ENCODE measurements around the gene PAN3. TPM values are rescaled to one million over a fixed set of nuclear protein-coding genes. Genes with fewer than 3 reads are reported as not detected.

PAN3 gene
- polyA plus RNA-seq, 1 experiment, result 10.7 TPM

GRCh38 chr13:28179974-28180373, 41.6 kb downstream of the PAN3 start:
- ChIA-PET CTCF (interaction anchor here (0.6 kb wide), 1 partner anchor 216 kb away, joined by 4 read pairs; no protein-coding TSS in a partner anchor), POLR2A (no interaction called here)
- TF ChIP-seq CTCF (IDR thresholded peaks at IDR 0.05; ENCODE audit: insufficient read depth, low read depth, low read length), result no peak
- no peaks in the 10 kb centered on the region for H3K27me3 ChIP-seq (ENCODE audit: control insufficient read depth, insufficient read depth, low read length)
- no peak for DNase-seq (ENCODE audit: low read depth)
- H3K36me3 ChIP-seq (ENCODE audit: control insufficient read depth, insufficient read depth, low read length), result no peaks in the 10 kb centered on the region
- H3K4me3 ChIP-seq (ENCODE audit: low read depth, low read length), result no peak overlapping the region

- Histone ChIP-seq H3K27me3 (ENCODE audit: control insufficient read depth, insufficient read depth, low read length) (no peaks in the 10 kb centered on the region), H3K4me3 (ENCODE audit: low read depth, low read length) (no peak overlapping the region), H3K36me3 (ENCODE audit: control insufficient read depth, insufficient read depth, low read length) (no peaks in the 10 kb centered on the region)
- peak; percentile 53 for DNase-seq (ENCODE audit: low read depth)
- CTCF ChIA-PET, result no interaction called here
- TF ChIP-seq CTCF (IDR thresholded peaks at IDR 0.05; ENCODE audit: insufficient read depth, low read depth, low read length), result no peak
- POLR2A ChIA-PET, result no interaction called here
Measured at GRCh38 chr13:28181413-28181812, 43.1 kb downstream of the PAN3 start.

GRCh38 chr13:28185256-28185655, 46.9 kb downstream of the PAN3 start:
- TF ChIP-seq CTCF (IDR thresholded peaks at IDR 0.05; ENCODE audit: insufficient read depth, low read depth, low read length), result no peak
- CTCF ChIA-PET, result interaction anchor here (1.0 kb wide), 1 partner anchor 13 kb away, joined by 3 read pairs; no protein-coding TSS in a partner anchor
- POLR2A ChIA-PET, result no interaction called here
- H3K27me3 ChIP-seq (ENCODE audit: control insufficient read depth, insufficient read depth, low read length), result no peaks in the 10 kb centered on the region
- peaks cover under 1% of the 10 kb centered on the region; the same call in 1 of the 2 replicates for H3K36me3 ChIP-seq (ENCODE audit: control insufficient read depth, insufficient read depth, low read length)
- H3K4me3 ChIP-seq (ENCODE audit: low read depth, low read length), result no peak overlapping the region
- DNase-seq (ENCODE audit: low read depth), result no peak

GRCh38 chr13:28199089-28199488, 60.7 kb downstream of the PAN3 start:
- no peaks in the 10 kb centered on the region; the same call in 1 of the 2 replicates for H3K36me3 ChIP-seq (ENCODE audit: control insufficient read depth, insufficient read depth, low read length)
- no peaks in the 10 kb centered on the region for H3K27me3 ChIP-seq (ENCODE audit: control insufficient read depth, insufficient read depth, low read length)
- no peak for DNase-seq (ENCODE audit: low read depth)
- no peak overlapping the region for H3K4me3 ChIP-seq (ENCODE audit: low read depth, low read length)
- ChIA-PET CTCF (no interaction called here), POLR2A (no interaction called here)
- no peak for TF ChIP-seq CTCF (IDR thresholded peaks at IDR 0.05; ENCODE audit: insufficient read depth, low read depth, low read length)

- H3K4me3 ChIP-seq (ENCODE audit: low read depth, low read length), result no peak overlapping the region
- H3K36me3 ChIP-seq (ENCODE audit: control insufficient read depth, insufficient read depth, low read length), result no peaks in the 10 kb centered on the region; the same call in 1 of the 2 replicates
- H3K27me3 ChIP-seq (ENCODE audit: control insufficient read depth, insufficient read depth, low read length), result no peaks in the 10 kb centered on the region
- DNase-seq (ENCODE audit: low read depth), result no peak
- ChIA-PET CTCF (no interaction called here), POLR2A (no interaction called here)
- TF ChIP-seq CTCF (IDR thresholded peaks at IDR 0.05; ENCODE audit: insufficient read depth, low read depth, low read length), result no peak
Measured at GRCh38 chr13:28204043-28204442, 65.7 kb downstream of the PAN3 start.
